Urothelium cell line (cell line): ENCODE data around the gene TOGARAM1.
"Not testable (repeated sequence)": the region's sequence is repeated elsewhere in the genome, so short reads cannot be mapped to it uniquely, and the experiment has no call there.

ENCODE experiments used
- DNase-seq: peaks from one replicate; pipeline ENCODE4 v3.0.0; 2011; ENCODE audit warnings: low spot score, mixed read lengths
- FAIRE-seq: peaks from 2 replicates; lab custom pipeline; 2011; peaks lifted over from hg19 to GRCh38; lab: Jason Lieb, UNC

The TOGARAM1 gene

GRCh38 chr14:45039390-45039789 lies 77.4 kb downstream of the TOGARAM1 start:
- peak; percentile 55 for FAIRE-seq
- DNase-seq, result no peak

GRCh38 chr14:45041641-45042040 lies 79.7 kb downstream of the TOGARAM1 start:
- DNase-seq, result no peak
- no peak for FAIRE-seq

GRCh38 chr14:45044638-45045037 lies 82.6 kb downstream of the TOGARAM1 start:
- DNase-seq (no peak), FAIRE-seq (no peak)

- DNase-seq (no peak), FAIRE-seq (no peak)
These were observed 86.4 kb downstream of the TOGARAM1 start for GRCh38 chr14:45048385-45048784.

GRCh38 chr14:45051180-45051579 lies 89.2 kb downstream of the TOGARAM1 start:
- DNase-seq, result no peak
- FAIRE-seq, result no peak

- DNase-seq (no peak), FAIRE-seq (peak; percentile 27)
These were observed 89.9 kb downstream of the TOGARAM1 start for GRCh38 chr14:45051896-45052295.

GRCh38 chr14:45057349-45057748 lies 95.4 kb downstream of the TOGARAM1 start:
- DNase-seq (no peak), FAIRE-seq (no peak)

GRCh38 chr14:45057881-45058364 lies 95.9 kb downstream of the TOGARAM1 start:
- DNase-seq (no peak), FAIRE-seq (no peak)

- DNase-seq, result no peak
- no peak for FAIRE-seq
These were observed 98.6 kb downstream of the TOGARAM1 start for GRCh38 chr14:45060551-45060950.

GRCh38 chr14:45065540-45065939 lies 103.5 kb downstream of the TOGARAM1 start:
- FAIRE-seq (no peak), DNase-seq (no peak)

GRCh38 chr14:45065956-45066355 lies 104.0 kb downstream of the TOGARAM1 start:
- no peak for FAIRE-seq
- DNase-seq, result no peak

GRCh38 chr14:45066667-45067066 lies 104.7 kb downstream of the TOGARAM1 start:
- FAIRE-seq, result no peak
- DNase-seq, result no peak

- DNase-seq (no peak), FAIRE-seq (no peak)
These were observed 106.4 kb downstream of the TOGARAM1 start for GRCh38 chr14:45068396-45068795.

GRCh38 chr14:45070215-45070614 lies 108.2 kb downstream of the TOGARAM1 start:
- FAIRE-seq (no peak), DNase-seq (no peak)

- FAIRE-seq, result no peak
- no peak for DNase-seq
These were observed 110.1 kb downstream of the TOGARAM1 start for GRCh38 chr14:45072126-45072525.

GRCh38 chr14:45073231-45073879 lies 111.4 kb downstream of the TOGARAM1 start:
- DNase-seq (no peak), FAIRE-seq (no peak)

GRCh38 chr14:45078323-45078722 lies 116.3 kb downstream of the TOGARAM1 start:
- DNase-seq, result no peak
- FAIRE-seq, result peak; percentile 13

GRCh38 chr14:45080416-45080968 lies 118.5 kb downstream of the TOGARAM1 start:
- not testable (repeated sequence) for DNase-seq, FAIRE-seq

- not testable (repeated sequence) for FAIRE-seq, DNase-seq
These were observed 119.1 kb downstream of the TOGARAM1 start for GRCh38 chr14:45081096-45081495.

- FAIRE-seq, result no peak
- DNase-seq, result no peak
These were observed 120.4 kb downstream of the TOGARAM1 start for GRCh38 chr14:45082420-45082819.

- no peak for FAIRE-seq
- no peak for DNase-seq
These were observed 121.6 kb downstream of the TOGARAM1 start for GRCh38 chr14:45083617-45083975.

- DNase-seq (peak; percentile 100), FAIRE-seq (peak; percentile 98)
These were observed 122.2 kb downstream of the TOGARAM1 start, which contains the start of gene PRPF39 for GRCh38 chr14:45083976-45084722. TSS of gene PRPF39 (plus strand) at chr14:45084116. CDS start at chr14:45095240, 11,124 bp downstream.
